ENCODE results near the gene APOLD1.

The APOLD1 gene

DNA sequence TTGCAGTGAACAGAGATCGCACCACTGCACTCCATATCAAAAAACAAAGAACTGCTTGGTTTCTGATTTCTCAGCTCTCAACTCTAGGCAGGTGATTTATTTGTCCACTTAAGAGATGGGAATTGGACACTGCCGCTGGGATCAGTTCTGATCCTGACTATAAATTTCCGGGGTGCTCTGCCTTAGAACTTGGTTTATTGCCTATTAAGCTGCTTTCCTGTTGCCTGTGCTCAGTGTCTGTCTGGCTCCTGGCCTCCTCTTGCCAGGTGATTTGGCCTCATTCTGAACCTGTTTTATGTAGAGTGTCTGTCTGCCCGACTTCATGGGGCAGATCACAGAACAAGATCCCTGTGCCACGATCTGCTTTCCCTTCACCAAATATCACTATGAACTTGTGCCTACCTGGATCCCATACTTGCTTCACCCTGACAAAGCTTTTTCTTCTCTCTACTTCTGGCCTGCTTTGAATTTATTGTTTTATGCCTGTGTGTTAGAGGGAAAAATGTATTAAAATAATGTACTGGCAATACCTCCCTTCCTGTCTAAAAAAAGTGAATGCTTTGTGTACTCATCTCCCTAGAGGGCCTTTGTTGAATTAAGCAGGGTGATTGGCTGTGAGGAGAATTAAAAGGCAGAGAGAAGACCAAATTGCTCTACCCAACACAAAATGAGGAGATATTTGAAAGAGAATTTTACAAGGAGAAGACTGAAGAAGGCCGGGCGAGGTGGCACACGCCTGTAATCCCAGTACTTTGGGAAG, 40.7 kb upstream of the APOLD1 start:
- Histone ChIP-seq H3K27me3 (ENCODE audit: insufficient read depth, low read depth) (no peaks in the 10 kb centered on the region), H3K4me3 (IDR thresholded peaks at IDR 0.05; ENCODE audit: insufficient read depth, low read depth, low read length) (no peak overlapping the region), H3K4me1 (ENCODE audit: low read depth, poor library complexity, severe bottlenecking) (no peaks in the 10 kb centered on the region), H3K79me2 (ENCODE audit: insufficient read depth, low read depth) (peaks cover 10% of the 10 kb centered on the region; the same call in 1 of the 2 replicates), H2AFZ (ENCODE audit: low read depth) (no peak overlapping the region), H3K4me2 (no peak overlapping the region), H3K36me3 (ENCODE audit: insufficient read depth) (no peaks in the 10 kb centered on the region), H3K9ac (no peak overlapping the region), H4K20me1 (ENCODE audit: insufficient read depth) (no peaks in the 10 kb centered on the region), H3K27ac (no peak overlapping the region)
- TF ChIP-seq, protein P1, sequence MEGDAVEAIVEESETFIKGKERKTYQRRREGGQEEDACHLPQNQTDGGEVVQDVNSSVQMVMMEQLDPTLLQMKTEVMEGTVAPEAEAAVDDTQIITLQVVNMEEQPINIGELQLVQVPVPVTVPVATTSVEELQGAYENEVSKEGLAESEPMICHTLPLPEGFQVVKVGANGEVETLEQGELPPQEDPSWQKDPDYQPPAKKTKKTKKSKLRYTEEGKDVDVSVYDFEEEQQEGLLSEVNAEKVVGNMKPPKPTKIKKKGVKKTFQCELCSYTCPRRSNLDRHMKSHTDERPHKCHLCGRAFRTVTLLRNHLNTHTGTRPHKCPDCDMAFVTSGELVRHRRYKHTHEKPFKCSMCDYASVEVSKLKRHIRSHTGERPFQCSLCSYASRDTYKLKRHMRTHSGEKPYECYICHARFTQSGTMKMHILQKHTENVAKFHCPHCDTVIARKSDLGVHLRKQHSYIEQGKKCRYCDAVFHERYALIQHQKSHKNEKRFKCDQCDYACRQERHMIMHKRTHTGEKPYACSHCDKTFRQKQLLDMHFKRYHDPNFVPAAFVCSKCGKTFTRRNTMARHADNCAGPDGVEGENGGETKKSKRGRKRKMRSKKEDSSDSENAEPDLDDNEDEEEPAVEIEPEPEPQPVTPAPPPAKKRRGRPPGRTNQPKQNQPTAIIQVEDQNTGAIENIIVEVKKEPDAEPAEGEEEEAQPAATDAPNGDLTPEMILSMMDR (conservative IDR thresholded peaks at IDR 0.05; ENCODE audit: low read depth, low read length) = no peak

DNA sequence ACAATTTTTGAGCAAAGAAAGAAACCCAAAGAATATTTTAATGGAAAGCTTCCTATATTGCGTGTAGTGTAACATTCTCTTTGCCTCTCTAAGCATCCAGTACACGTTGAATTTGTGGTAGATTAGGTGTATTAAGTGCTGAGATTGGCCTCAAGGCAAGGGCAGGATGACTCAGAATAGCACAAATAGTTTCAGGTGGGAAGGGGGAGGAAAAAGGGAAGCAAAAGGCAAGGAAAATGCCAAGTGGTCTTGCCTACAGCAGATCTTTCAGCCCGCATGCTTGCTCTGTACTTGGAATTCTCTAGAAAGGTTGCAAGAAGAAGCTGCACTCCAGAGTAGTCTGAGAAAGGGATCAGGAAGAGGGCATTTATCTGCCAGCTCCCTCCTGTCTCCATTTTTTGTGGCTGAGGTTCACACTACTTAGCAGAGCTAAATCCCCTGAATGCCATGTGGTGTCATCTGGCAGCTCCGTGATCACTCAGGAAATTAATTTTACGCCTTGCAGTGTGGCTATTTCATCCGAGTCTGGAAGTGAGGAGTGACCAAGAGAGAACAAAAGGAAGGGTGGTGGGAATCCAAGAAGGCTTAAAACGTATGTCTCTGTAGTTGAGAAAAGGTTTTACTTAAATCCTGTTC, 39.8 kb upstream of the APOLD1 start:
- Histone ChIP-seq H3K27ac (no peak overlapping the region), H3K4me1 (ENCODE audit: low read depth, poor library complexity, severe bottlenecking) (no peaks in the 10 kb centered on the region), H2AFZ (ENCODE audit: low read depth) (no peak overlapping the region), H3K4me3 (IDR thresholded peaks at IDR 0.05; ENCODE audit: insufficient read depth, low read depth, low read length) (no peak overlapping the region), H3K36me3 (ENCODE audit: insufficient read depth) (no peaks in the 10 kb centered on the region), H3K79me2 (ENCODE audit: insufficient read depth, low read depth) (0 out of 2 replicates have a peak, but pooled peaks cover under 1% of the 10 kb centered on the region), H3K27me3 (ENCODE audit: insufficient read depth, low read depth) (no peaks in the 10 kb centered on the region), H4K20me1 (ENCODE audit: insufficient read depth) (no peaks in the 10 kb centered on the region), H3K4me2 (no peak overlapping the region), H3K9ac (no peak overlapping the region)
- TF ChIP-seq, protein P1 (conservative IDR thresholded peaks at IDR 0.05; ENCODE audit: low read depth, low read length) = no peak

DNA sequence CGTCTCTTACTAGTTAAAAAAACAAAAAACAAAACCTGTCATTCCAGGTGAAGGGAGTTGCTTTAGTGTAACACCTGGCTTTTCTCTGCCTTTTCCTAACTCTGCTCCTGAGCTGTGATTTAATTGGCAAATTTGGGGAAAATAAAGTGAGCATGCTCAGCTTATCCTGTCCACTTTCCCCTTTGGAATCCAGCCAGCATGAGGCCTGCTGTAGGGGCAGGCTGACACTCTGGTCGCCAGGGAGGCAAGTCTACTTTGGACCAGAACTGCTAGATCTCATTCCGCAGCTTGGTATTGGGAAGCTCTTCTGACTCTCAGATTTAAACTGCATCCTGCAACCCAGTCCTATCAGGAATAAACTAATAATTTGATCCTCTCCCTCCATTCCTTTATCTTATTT, 38.2 kb upstream of the APOLD1 start:
- H3K36me3 ChIP-seq (ENCODE audit: insufficient read depth) = no peaks in the 10 kb centered on the region
- no peak overlapping the region for H3K9ac ChIP-seq
- H3K79me2 ChIP-seq (ENCODE audit: insufficient read depth, low read depth) = no peaks in the 10 kb centered on the region
- no peak overlapping the region for H3K27ac ChIP-seq
- H3K27me3 ChIP-seq (ENCODE audit: insufficient read depth, low read depth) = no peaks in the 10 kb centered on the region
- H3K4me1 ChIP-seq (ENCODE audit: low read depth, poor library complexity, severe bottlenecking) = no peaks in the 10 kb centered on the region
- TF ChIP-seq, protein P1 (conservative IDR thresholded peaks at IDR 0.05; ENCODE audit: low read depth, low read length) = no peak
- H4K20me1 ChIP-seq (ENCODE audit: insufficient read depth) = no peaks in the 10 kb centered on the region
- H2AFZ ChIP-seq (ENCODE audit: low read depth) = no peak overlapping the region
- H3K4me2 ChIP-seq = no peak overlapping the region
- H3K4me3 ChIP-seq (IDR thresholded peaks at IDR 0.05; ENCODE audit: insufficient read depth, low read depth, low read length) = no peak overlapping the region

DNA sequence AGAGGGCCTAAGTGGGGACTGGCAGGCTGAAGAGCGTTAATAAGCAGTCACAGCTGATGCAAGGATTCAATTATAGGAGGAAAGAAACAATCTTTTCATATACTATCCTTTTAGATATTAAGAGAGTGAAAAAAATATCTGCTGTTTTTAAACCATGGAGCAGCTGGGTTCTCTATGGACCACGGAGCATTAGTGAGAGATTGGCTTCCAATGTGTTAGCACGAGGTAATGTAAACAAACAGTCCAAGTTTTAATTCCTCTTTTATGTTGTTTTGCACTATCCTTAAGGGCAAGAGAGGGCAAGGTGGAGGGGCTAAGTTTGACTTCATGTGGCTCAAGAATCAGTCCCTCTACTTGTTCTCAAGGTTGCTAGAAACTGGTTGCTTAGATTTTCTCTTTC, 37.4 kb upstream of the APOLD1 start:
- Histone ChIP-seq H3K9ac (no peak overlapping the region), H3K36me3 (ENCODE audit: insufficient read depth) (no peaks in the 10 kb centered on the region), H3K79me2 (ENCODE audit: insufficient read depth, low read depth) (no peaks in the 10 kb centered on the region), H3K27ac (no peak overlapping the region), H2AFZ (ENCODE audit: low read depth) (no peak overlapping the region), H3K4me2 (no peak overlapping the region), H4K20me1 (ENCODE audit: insufficient read depth) (no peaks in the 10 kb centered on the region), H3K4me1 (ENCODE audit: low read depth, poor library complexity, severe bottlenecking) (no peaks in the 10 kb centered on the region), H3K27me3 (ENCODE audit: insufficient read depth, low read depth) (no peaks in the 10 kb centered on the region), H3K4me3 (IDR thresholded peaks at IDR 0.05; ENCODE audit: insufficient read depth, low read depth, low read length) (no peak overlapping the region)
- TF ChIP-seq, protein P1 (conservative IDR thresholded peaks at IDR 0.05; ENCODE audit: low read depth, low read length) = no peak

All from KMS-11 (cell line).